Lung (tissue), 12 donors: Measurements from ENCODE around the gene ATXN8OS. TPM values are rescaled to one million over a fixed set of nuclear protein-coding genes. Genes with fewer than 3 reads are reported as not detected.
"Not testable (repeated sequence)": the region's sequence is repeated elsewhere in the genome, so short reads cannot be mapped to it uniquely, and the experiment has no call there.

Experiments
- ATAC-seq: fragments of 200-7000 bp; cut with Tn5 transposase; one replicate; pipeline ENCODE4 v1.9.1; 2020; ENCODE audit warnings: moderate number of reproducible peaks; ENCODE audit not compliant: insufficient read depth, low FRiP score
- DNase-seq, 3 donors: peaks; one replicate each; pipeline ENCODE4 v3.0.0-alpha.2; 2013 to 2017
- H3K27ac ChIP-seq, 2 donors: one replicate each; pipeline ENCODE4 v1.5.1; 2013; ENCODE audit warnings: mild to moderate bottlenecking in 2 of 2, moderate library complexity in 2 of 2, control low read depth in 1 of 2, inconsistent platforms in 1 of 2, low read depth in 1 of 2, low read length in 1 of 2
- H3K27me3 ChIP-seq, 3 donors: one replicate each; pipeline ENCODE4 v1.5.1; 2013; ENCODE audit warnings: low read length in 2 of 3; ENCODE audit not compliant: control insufficient read depth in 3 of 3, insufficient read depth in 3 of 3
- H3K36me3 ChIP-seq, 4 donors: one replicate each; pipeline ENCODE4 v1.5.1; 2013; ENCODE audit warnings: low read length in 4 of 4, mild to moderate bottlenecking in 1 of 4, moderate library complexity in 1 of 4; ENCODE audit not compliant: control insufficient read depth in 4 of 4, insufficient read depth in 4 of 4
- H3K4me1 ChIP-seq, 5 donors: one replicate each; pipeline ENCODE4 v1.5.1; 2013; ENCODE audit warnings: low read length in 5 of 5, mild to moderate bottlenecking in 2 of 5, moderate library complexity in 1 of 5; ENCODE audit not compliant: control insufficient read depth in 5 of 5, insufficient read depth in 5 of 5
- H3K4me3 ChIP-seq: one replicate; pipeline ENCODE4 v1.5.1; 2013; ENCODE audit warnings: mild to moderate bottlenecking, control low read depth, moderate library complexity
- H3K9ac ChIP-seq, 2 donors: one replicate each; pipeline ENCODE4 v1.5.1; 2013; ENCODE audit warnings: low read length in 2 of 2, control low read depth in 1 of 2; ENCODE audit not compliant: insufficient read depth in 1 of 2
- H3K9me3 ChIP-seq, 4 donors: one replicate each; pipeline ENCODE4 v1.5.1; 2013; ENCODE audit warnings: low read length in 3 of 4, mild to moderate bottlenecking in 1 of 4, moderate library complexity in 1 of 4; ENCODE audit not compliant: control insufficient read depth in 4 of 4, insufficient read depth in 3 of 4
- WGBS, 2 donors: extraction: QIAGEN DNeasy Blood & Tissue Kit; methylation state at CpG; one replicate each; pipeline ENCODE4 v1.1.7; 2013; 5-methylcytosine and 5-hydroxymethylcytosine counted together
- polyA plus RNA-seq, 2 donors: library from polyadenylated mRNA; stranded (reverse); fragments of 200-250 nt; gene quantifications; one replicate each; pipeline ENCODE4 v1.2.1, GENCODE V29; 2013
- total RNA-seq, 2 donors: library from RNA; depleted of rRNA in 1 of 2; stranded (reverse); fragments of >200 nt in 1 of 2; gene quantifications; one replicate each; pipeline ENCODE4 v1.2.1, GENCODE V29; 2014 to 2021
- TF ChIP-seq, protein P1 (sequence below): IDR thresholded peaks from 2 replicates; pipeline ENCODE4 v1.5.1; 2012; ENCODE audit warnings: mild to moderate bottlenecking; ENCODE audit errors: control extremely low read depth, extremely low read depth
- donor health status: control.
- donor health status: control.
- donor health status: Bipolar disorder and iron deficiency.
- donor health status: healthy.
- donor health status: DM: yes; HTN: yes; CAD: no.

The ATXN8OS gene
- total and polyA plus RNA-seq, 4 donors: not detected

DNA sequence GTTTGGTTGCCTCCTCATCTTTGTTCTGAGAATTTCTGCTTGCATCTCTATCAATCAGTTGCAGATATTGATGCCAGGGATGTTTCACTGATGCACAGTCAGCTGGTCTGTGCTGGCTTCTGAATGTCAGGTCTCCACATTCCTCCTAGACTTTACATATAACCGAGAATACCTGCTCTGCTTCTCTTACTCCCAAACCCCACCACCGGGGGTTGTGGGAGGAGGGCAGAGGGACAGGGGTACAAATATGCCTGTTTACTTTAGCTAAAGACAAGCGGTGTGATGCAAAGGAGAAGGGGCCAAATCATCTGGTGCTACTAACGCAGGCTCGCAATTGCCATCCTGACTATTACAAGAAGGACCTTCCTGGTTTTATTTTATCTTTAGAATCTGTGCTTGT, 18.1 kb downstream of the ATXN8OS start:
- no peak overlapping the region for H3K4me3 ChIP-seq
- 62 to 70% methylated on average over 5 of the region's 5 CpGs for WGBS, 2 donors
- H3K4me1 ChIP-seq: no peaks in the 10 kb centered on the region
- no peak overlapping the region for H3K27ac ChIP-seq
- no peaks in the 10 kb centered on the region for H3K27me3 ChIP-seq
- DNase-seq: no peak
- H3K9ac ChIP-seq: no peak overlapping the region
- no peak for ATAC-seq
- H3K9me3 ChIP-seq: no peaks in the 10 kb centered on the region
- TF ChIP-seq, protein P1, sequence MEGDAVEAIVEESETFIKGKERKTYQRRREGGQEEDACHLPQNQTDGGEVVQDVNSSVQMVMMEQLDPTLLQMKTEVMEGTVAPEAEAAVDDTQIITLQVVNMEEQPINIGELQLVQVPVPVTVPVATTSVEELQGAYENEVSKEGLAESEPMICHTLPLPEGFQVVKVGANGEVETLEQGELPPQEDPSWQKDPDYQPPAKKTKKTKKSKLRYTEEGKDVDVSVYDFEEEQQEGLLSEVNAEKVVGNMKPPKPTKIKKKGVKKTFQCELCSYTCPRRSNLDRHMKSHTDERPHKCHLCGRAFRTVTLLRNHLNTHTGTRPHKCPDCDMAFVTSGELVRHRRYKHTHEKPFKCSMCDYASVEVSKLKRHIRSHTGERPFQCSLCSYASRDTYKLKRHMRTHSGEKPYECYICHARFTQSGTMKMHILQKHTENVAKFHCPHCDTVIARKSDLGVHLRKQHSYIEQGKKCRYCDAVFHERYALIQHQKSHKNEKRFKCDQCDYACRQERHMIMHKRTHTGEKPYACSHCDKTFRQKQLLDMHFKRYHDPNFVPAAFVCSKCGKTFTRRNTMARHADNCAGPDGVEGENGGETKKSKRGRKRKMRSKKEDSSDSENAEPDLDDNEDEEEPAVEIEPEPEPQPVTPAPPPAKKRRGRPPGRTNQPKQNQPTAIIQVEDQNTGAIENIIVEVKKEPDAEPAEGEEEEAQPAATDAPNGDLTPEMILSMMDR: no peak
- H3K36me3 ChIP-seq: no peaks in the 10 kb centered on the region

DNA sequence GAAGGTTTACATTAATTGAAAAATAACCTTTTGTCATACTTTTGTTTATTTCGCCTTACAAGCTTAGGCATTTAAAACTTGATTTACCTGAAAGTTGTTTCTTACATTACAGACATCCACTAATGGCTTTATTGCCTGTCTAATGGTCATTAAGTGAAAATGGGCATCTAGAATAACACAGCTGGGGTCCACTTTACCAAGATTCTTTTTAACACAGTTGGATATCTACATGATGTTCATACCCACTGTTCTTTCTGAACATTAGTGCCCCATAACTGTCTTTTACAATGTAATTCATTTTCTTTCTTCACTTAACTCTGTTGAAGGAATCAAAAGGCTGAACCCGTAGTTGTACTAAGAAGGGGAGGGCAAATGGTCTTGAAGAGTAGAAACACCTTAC, 20.5 kb downstream of the ATXN8OS start:
- H3K4me3 ChIP-seq: no peak overlapping the region
- 63 to 82% methylated on average over 2 of the region's 2 CpGs for WGBS, 2 donors
- H3K27ac ChIP-seq: no peak overlapping the region
- H3K4me1 ChIP-seq: no peaks in the 10 kb centered on the region
- H3K27me3 ChIP-seq: no peaks in the 10 kb centered on the region
- TF ChIP-seq, protein P1: no peak
- H3K9me3 ChIP-seq: no peaks in the 10 kb centered on the region
- H3K9ac ChIP-seq: no peak overlapping the region
- DNase-seq (no peak), ATAC-seq (no peak)
- H3K36me3 ChIP-seq: no peaks in the 10 kb centered on the region

DNA sequence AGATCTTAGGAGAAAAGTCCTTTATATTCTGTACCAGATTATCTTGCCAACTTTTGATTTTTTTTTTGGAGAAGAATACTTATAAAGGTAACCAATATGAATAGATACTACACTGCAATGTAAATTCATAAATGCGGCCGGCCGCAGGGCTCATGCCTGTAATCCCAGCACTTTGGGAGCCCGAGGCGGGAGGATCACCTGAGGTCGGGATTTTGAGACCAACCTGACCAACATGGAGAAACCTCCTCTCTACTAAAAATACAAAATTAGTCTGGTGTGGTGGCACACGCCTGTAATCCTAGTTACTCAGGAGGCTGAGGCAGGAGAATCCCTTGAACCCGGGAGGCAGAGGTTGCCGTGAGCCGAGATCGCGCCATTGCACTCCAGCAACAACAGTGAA, 35.0 kb downstream of the ATXN8OS start:
- not testable (repeated sequence) for DNase-seq

DNA sequence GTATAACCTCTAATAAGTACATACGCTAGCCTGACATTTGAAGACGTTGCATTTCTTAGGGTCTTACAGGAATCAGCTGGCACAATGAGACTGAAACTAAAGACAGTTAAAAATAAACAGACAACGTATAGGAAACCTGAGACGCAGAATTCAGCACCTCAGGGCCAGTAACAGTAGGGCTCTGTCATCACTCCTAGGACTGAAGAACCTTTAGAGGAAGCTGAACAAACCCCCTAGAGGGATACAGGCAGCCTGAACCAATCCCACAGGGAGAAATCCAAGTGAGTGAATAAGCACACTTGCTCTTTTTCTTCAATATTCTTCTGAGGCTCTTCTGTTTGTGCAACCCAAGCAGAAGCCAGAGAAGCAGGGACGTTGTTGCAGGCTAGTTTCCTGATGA, 54.5 kb downstream of the ATXN8OS start:
- Histone ChIP-seq H3K27ac (no peak overlapping the region), H3K9me3 (no peaks in the 10 kb centered on the region), H3K4me1 (no peaks in the 10 kb centered on the region), H3K4me3 (no peak overlapping the region), H3K36me3 (no peaks in the 10 kb centered on the region), H3K9ac (no peak overlapping the region), H3K27me3 (no peaks in the 10 kb centered on the region)
- DNase-seq (no peak), ATAC-seq (no peak)
- TF ChIP-seq, protein P1: no peak
- WGBS, 2 donors: 39 to 60% methylated on average over 5 of the region's 5 CpGs

More for the DNA sequence above, 35.0 kb downstream of the ATXN8OS start:
- not testable (repeated sequence) for H3K36me3 ChIP-seq, H3K4me1 ChIP-seq, H3K9me3 ChIP-seq, H3K27ac ChIP-seq, H3K4me3 ChIP-seq, H3K27me3 ChIP-seq, H3K9ac ChIP-seq, ATAC-seq
- 92 to 93% methylated on average over 12 of the region's 12 CpGs for WGBS, 2 donors
